HG02763 (cell line): ENCODE results near the gene MGAT4C.
"Not testable (repeated sequence)": the region's sequence is repeated elsewhere in the genome, so short reads cannot be mapped to it uniquely, and the experiment has no call there.

Experiments
- ATAC-seq: cut with Tn5 transposase; IDR thresholded peaks from one replicate; pipeline ENCODE4 v1.9.1; 2021; ENCODE audit warnings: mild to moderate bottlenecking, moderate library complexity; ENCODE audit not compliant: unreplicated experiment

Gene MGAT4C

DNA sequence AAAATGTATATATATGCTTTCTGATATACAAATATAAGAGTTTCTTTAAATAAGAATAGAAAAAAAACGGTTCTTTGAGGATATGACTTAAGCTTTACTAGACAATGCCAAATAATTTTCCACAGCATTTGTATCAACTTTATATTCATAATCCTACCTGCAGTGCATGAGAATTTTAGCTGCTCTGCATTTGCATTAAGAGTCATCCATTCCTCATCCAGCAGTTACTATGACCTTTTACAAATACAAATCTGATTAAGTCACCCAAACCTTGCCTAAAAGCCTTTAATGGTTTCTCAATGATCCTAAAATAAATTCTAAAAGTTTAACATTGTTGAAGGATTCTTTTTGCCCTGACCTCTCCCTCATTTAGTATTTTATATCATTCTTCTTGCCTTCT is 116.5 kb downstream of the MGAT4C start:
- ATAC-seq: no peak

DNA sequence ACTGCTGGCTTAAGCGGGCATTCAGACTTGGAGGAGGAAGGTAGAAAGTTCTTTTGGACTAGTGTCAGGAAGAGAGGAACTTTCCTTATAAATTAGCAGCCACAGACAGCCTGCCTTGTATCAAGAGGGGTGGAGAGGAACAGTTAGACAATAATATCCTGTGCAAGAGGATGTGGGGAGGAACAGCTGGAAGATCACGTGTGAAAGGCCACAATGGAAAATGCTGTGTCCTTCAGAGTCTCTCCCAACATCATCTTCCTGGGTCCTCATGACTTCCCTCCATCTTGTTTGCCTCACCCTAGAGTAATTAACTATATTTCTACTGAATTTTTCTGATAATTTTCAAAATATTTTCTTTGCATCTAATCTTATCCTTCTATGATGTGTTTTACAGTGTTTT is 117.4 kb downstream of the MGAT4C start:
- ATAC-seq: no peak

DNA sequence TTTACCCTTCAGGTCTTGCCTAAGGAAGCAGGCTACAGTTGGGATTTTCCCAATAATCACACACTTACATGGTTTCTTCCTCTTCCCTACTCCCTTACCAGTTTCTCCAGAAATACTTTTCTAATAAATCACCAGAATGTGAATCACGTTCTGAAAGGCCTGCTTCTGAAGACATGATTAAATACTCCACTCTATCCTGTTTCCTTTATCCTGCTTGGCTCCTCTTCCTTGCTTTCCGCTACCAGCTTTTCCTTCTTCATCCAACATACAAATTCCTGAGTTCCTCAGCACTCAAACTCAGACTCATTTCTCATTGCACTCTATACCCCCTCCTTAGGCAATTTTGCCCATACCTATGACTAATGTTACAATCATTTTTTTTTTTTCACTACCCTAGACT is 118.3 kb downstream of the MGAT4C start:
- ATAC-seq: no peak

DNA sequence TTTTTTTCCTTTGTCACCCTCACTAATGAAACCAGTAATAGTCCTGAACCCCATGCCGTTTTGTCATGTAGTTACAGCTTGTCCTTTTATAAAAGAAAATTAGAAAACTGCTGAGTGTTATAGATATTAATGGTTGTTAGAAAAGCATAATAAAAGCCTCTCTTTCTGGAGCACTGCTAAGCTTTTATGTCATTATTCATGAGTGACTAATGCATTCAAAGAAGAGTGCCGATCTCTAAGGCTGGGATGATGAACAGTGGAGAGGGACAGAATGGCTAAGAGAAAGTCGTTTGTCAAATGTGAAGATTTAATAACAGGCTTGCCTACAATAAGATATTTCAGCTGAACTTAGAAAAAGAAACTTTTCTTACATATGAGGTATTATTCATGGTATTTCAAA is 121.6 kb downstream of the MGAT4C start:
- ATAC-seq: no peak

DNA sequence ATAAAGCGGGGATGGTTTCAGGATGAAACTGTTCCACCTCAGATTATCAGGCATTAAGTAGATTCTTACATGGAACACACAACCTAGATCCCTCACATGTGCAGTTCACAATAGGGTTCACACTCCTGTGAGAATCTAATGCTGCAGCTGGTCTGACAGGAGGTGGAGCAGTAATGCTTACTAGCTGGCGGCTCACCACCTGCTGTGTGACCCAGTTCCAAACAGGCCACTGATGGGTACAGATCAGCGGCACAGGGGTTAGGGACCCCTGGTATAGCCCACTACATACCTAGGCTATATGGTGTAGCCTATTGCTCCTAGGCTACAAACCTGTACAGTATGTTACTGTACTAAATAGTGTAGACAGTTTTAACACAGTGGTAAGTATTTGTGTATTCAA is 129.3 kb downstream of the MGAT4C start:
- ATAC-seq: not testable (repeated sequence)

DNA sequence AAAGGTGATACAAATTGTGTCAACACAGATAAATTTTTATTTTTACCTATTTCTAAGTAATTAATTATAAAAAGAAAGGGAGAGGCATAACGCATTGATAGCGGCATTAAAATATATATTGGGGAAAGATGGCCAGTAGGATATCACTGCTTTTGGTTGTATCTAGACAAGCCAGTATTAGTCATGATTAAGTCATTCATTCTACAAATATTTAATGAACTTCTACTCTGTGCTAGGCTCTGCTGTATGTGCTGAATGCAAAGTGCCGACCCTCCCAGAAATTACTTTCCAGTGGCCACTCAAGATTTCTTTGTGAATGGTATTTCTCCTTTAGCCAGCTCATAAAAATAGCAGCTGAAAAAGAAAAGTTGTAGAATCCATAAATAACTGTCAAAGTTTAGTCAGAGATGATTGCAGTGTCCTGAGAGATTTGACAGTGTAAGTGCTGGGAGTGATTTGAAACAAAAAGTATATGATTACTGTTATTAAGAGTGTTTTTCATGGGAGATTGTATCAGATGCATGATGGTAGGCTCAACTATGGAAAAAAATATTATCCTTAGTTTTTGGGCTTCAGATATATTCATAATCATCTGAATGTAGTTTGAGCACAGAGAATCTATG is 133.2 kb downstream of the MGAT4C start:
- ATAC-seq: no peak

DNA sequence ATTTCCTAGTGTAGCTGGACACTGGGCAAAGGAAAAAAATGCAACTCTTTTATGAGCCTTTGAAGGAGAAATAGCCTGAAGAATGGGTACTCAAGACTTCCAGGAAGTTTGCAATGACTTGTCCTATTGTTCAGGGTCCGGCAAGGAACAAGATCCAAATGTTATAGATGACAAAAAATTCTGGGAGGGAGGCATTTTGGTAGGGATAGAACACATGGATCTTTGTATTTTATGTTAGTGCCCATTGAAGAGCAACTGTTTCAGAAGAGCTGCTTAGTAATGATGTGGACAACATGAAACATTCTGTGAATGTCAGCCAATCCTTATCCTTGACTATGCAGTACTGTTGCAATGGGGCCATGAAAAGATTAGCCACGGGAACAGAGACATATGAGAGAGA is 138.0 kb downstream of the MGAT4C start:
- no peak for ATAC-seq

DNA sequence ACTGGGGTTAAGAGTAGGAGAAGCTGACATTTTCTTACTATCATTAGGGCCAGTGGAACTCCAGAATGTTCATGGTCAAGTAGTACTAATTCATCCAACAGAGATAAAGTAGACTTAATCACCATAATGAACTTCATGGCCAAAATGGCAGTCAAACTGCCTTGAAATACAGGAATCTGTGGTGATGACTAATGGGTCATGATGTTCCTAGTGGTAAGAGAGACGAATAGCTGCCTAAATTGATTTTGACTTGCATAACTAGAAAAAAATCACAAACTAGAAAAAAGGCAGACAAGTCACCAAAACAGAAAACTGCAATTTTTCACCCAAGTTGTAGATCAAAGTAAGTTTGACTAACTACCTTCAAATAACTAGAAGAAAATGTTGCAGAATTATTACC is 138.5 kb downstream of the MGAT4C start:
- no peak for ATAC-seq

DNA sequence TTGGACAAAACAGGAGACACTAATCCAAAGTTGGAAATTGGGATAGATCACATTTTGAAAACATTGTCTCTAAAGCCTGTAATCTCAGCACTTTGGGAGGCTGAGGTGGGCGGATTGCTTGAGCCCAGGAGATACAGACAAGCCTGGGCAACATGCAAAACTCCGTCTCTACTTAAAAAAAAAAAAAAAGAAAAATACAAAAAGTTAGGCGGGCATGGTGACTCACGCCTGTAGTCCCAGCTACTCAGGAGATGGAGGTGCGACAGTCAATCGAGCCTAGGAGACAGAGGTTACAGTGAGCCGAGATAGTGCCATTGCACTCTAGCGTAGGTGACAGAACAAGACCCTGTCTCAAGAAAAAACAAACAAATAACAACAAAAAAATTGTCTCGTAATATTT is 152.1 kb downstream of the MGAT4C start:
- no peak for ATAC-seq

DNA sequence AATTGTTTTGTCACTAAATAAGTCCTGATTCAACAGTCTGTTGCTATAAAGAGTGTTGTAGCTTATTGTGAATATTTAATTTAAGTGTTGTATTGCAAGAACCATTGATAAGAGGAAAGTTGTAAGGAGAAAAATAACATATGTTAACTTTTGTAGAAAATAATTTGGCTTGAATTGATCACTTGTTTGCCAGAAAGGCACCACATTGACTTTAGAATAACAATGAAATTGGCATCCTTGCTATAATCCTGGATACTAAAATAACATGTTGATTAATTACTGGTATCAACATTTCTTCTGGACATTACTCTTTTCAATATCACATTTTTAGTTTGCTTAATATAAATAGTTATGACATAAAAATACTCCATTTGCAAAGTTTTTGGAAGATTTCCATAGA is 159.0 kb downstream of the MGAT4C start:
- no peak for ATAC-seq

DNA sequence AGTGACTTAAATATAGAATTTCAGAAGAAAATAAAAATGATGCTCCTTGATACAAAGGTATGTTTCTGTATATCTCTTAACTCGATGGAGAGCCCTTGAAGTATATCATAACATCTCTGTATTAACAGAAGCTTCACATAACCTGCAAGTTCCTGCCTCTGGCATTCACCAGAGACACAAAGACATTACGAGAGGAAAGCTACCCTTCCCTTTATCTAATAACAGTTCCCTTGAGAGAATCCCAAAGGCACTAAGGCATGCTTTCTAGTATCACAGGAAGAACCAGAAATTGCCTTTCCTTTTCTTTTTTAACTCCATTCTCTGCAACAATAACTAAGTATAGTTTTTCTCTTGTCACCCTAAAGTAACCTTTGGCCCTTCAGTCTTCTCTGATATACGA is 164.5 kb downstream of the MGAT4C start:
- ATAC-seq: no peak

DNA sequence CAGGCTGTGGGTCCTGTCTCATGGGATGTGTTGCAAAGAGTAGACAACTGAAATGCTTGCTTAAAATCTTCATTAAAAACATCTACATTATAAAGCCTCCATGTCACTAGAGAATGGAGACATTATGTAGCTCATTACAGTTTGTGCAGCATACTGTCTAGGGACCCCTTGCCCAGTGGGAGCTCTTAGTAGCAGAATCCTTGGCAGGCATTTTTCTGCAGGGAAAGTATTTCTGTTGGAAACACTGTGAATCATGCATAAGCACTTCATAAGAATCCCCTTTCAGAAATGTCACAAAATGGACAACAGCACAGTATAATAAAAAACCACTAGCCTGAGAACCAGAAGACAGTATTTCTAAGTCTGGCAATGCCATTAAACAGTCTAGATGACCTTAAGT is 174.3 kb downstream of the MGAT4C start:
- ATAC-seq: no peak

DNA sequence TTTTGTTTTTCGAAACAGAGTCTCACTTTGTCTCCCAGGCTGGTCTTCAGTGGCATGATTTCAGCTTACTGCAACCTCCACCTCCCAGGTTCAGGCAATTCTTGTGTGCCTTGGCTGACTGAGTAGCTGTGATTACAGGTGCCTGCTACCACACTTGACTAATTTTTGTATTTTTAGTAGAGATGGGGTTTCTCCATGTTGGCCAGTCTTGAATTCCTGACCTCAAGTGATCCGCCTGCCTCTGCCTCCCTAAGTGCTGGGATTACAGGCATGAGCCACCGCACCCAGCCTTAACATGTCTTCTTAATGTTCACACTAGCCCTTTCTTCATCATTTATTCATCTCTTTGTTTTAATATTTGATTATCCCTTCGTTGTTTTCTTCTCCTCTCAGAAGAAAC is 197.1 kb downstream of the MGAT4C start:
- not testable (repeated sequence) for ATAC-seq

DNA sequence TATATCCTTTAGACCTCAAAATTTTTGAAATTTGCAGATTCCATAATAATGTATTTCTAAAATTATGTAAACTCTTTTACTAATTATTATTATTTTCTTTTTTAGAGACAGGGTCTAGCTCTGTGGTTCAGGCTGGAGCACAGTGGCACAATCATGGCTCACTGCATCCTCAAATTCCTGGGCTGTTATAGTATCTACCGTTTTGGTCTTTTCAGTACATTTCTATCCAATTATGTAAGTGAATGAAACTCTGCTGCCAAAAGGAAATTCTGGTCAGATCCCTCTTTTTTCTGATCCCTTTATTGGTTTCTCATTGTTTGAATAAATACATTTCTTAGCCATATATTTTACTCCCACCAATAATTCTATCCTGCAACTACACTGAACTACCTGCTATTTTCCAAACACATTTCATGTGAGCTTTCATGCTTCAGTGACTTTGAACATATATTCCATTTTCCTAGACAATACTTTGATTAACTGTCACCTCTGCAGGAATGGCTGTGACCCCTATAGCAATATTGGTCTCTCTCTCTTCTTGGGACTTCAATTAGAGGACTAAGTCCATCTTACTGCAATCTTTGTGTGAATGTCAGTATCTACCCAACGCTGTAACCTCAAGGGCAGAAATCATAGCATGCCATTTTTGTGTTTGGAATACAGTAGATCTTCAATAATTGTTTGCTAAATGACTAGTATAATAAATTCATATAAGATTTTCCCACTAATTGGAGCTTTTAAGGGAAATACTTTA is 198.9 kb downstream of the MGAT4C start:
- ATAC-seq: no peak

DNA sequence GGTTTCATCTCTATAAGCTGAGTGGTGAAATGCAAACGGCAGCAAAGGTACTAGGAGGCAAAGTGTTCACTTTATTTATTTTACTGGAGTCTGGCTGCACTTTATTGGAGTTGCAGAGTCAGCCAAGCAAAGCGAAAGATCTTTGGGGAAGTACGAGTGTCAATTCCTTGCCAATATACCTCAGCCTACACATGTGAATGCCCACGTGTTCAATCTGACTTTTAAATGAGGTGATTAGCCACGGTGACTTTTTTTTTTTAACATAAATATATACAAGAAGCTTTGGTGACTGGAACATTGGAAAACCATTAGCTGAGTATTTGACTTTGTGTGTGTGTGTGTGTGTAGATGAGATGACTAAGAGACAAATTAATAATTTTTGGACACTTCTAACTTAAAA is 203.3 kb downstream of the MGAT4C start:
- no peak for ATAC-seq

DNA sequence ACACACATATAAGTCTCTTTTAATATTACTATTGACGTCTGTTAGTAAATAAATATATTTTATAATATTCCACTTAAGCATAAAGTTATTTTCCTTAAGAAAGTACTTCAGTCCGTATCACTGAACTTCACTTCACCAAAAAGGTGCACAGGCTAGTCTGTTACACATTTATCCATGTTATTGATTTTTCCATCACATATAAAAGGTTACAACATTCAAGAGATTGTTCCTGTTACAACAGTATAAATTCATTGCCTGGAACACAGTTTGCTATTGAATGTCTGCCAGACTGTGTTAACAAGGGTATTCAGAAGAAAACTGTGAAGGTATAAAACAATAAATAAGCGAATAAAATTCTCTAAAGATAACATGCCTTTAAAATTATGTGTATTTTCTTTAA is 206.2 kb downstream of the MGAT4C start:
- ATAC-seq: no peak

DNA sequence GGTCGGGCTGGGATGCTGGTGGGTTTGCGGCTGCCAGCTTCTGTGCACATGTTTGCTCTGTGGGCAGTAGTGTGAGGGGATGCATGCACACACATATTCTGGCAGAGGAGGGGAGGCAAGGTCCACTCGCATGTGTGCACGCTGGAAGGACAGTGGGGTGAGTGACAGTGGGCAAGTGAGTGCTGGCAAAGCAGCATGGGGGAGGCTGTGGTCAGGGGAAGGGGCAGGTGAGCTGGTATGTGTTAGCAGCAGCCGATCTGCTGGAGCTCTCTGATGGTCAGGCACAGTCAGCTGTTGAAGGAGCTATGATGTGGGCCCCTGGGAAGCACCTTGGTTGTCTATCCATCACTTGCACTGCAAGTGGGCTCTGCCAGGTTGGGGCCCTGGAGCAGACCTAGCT is 211.8 kb downstream of the MGAT4C start:
- ATAC-seq: no peak

DNA sequence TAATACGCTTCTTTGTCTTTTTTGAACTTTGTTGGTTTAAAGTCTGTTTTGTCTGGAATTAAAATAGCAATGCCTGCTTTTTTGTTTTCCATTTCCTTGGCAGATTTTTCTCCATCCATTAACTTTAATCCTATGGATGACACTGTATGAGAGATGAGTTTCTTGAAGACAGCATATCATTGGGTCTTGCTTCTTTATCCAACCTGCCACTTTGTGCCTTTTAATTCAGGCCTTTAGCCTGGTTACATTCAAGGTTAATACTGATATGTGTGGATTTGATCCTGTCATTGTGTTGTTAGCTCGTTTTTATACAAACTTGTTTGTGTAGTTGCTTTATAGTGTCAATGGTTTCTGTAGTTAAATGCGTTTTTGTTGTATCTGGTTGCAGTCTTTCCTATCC is 214.1 kb downstream of the MGAT4C start:
- no peak for ATAC-seq

DNA sequence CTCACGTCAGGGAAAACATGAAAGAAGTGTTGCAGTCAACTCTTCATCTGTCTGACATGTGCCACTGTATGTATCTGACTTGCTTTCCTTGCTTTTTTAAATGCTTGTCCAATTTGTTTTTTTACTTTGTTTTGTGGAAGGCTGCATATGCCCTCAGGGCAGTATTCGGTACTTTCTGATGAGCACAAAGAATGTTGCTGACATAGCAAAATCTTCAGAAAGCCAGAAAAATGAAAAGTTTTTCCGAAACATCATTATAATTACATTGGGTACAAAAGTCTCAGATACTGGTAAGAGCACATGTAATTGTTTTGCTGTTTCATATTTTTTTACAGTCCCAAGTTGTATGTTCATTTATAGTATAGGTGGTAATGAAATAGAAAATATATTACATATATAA is 237.8 kb downstream of the MGAT4C start:
- ATAC-seq: no peak

DNA sequence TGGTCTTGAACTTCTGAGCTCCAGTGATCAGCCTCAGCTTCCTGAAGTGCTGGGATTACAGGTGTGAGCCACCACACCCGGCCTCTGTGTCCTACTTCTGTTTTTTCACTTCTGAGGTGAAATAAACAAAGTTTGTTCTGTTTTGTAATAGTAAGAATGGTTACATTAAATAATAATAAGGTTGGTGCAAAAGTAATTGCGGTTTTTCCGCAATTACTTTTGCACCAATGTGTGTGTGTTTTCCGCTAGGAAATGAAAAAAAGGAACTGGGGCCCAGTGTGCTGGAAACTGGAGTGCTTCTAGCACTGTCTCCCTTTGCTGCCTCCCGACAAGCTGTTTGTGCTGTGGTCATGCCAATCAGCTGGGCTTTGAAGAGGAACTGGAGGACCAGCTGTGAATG is 241.2 kb downstream of the MGAT4C start:
- no peak for ATAC-seq

DNA sequence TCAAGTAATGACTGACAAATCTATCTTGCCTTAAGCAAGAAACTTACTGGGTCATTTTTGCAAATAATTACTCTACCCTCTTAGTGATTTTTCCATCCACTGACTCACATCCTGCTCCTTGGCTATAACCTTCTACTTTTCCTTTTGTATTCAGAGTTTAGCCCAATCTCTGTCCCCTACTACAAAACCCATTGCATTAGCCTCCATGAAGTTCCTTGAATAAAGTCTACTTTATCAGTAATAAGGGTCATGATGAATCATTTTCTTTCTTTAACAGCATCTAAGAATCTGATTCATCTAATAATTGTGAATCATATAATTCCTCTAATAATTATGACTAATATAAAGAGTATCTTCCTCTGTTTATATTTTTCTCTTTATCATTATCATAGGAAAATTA is 249.5 kb downstream of the MGAT4C start:
- no peak for ATAC-seq

DNA sequence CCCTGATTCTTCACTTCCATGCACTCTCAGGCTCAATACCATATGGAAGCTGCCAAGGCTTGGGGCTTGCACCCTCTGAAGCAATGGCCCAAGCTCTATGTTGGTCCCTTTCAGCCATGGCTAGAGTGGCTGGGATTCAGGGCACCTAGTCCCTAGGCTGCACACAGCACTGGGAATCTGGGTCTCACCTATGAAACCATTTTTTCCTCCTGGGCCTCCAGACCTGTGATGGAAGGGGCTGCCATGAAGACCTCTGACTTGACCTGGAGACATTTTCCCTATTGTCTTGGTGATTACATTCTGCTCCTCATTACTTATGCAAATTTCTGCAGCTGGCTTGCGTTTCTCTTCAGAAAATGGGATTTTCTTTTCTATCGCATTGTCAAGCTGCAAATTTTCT is 258.1 kb downstream of the MGAT4C start:
- ATAC-seq: no peak

DNA sequence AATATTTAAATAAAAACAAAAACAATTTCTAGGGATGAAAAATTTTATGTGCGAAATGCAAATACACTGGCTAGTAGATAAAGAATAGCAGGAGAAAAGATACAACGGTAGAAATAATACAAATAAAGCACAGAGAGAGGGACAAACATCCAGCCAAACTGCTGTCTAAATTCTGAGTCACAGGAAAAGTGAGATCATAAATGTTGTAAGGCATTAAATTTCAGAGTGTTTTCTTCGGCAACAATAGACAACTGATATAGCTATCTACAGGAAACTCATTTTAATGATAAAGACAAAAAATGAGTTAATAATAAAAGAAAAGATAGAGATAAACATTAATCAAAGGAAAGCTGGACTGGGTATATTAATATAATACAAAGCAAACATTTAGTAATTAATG is 259.9 kb downstream of the MGAT4C start:
- ATAC-seq: no peak
